ENCODE results near the gene ABLIM2. TPM values are rescaled to one million over a fixed set of nuclear protein-coding genes. Genes with fewer than 3 reads are reported as not detected.

Gene ABLIM2
- total RNA-seq, 2 donors from 2014 or later, result 2.6 to 7.3 TPM

DNA sequence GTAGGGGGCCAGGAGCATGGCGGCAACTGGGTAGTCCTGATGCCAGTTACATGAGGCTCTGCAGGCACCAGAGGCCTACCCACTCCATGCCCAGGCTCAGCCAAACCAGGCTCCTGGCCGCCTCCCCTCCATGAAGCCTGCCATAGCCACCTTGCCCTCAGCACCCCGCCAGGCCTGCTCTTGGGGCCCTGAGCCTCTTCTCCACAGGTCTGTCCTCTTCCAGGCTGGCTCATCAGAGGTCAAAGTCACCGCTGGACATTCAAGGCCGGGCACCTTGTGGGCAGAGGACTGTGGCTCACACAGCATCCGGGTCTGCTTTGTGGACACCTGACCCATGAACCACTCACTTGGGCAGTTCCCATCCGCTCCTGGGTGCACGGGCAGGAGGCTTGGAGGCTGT, 158.9 kb downstream of the ABLIM2 start:
- Histone ChIP-seq H3K9me3 (no peaks in the 10 kb centered on the region), H3K4me1 (replicated peaks) (no peaks in the 10 kb centered on the region), H3K27ac (no peak overlapping the region), H3K4me3 (no peak overlapping the region), H3K27me3 (replicated peaks; ENCODE audit: insufficient read depth) (no peaks in the 10 kb centered on the region), H3K36me3 (no peaks in the 10 kb centered on the region)
- TF ChIP-seq POLR2AphosphoS5 (IDR thresholded peaks at IDR 0.05), result no peak
- TF ChIP-seq POLR2A (IDR thresholded peaks at IDR 0.05), result no peak
- no peak for TF ChIP-seq CTCF (IDR thresholded peaks at IDR 0.05)
- WGBS, result 95% methylated on average over 8 of the region's 8 CpGs
- intact Hi-C loops (cut with DNase I), result no loop called here
- DNase-seq (ENCODE audit: low spot score), result no peak

DNA sequence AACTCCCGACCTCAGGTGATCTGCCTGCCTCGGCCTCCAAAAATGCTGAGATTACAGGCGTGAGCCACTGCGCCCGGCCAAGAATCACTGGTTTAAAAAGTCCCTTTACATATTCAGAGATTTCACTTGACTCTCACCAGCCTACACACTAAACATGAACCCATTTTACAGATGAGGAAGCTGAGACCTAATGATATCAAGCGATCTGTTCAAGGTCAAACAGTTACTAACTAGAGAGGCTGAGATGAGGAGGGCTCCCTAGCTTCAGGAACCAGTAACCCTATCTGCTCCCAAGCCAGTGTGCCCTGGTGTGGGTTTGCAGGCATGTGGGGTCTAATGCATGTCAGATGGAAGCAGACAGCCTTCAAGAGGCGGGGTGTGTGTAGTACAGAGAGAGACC, 159.3 kb downstream of the ABLIM2 start:
- intact Hi-C loops (cut with DNase I), result no loop called here
- no peak for TF ChIP-seq POLR2A (IDR thresholded peaks at IDR 0.05)
- TF ChIP-seq POLR2AphosphoS5 (IDR thresholded peaks at IDR 0.05), result no peak
- TF ChIP-seq CTCF (IDR thresholded peaks at IDR 0.05), result no peak

GRCh38 chr4:7998447-7998846, 160.2 kb downstream of the ABLIM2 start:
- 79% methylated on average over 8 of the region's 8 CpGs for WGBS

More for the DNA sequence above, 159.3 kb downstream of the ABLIM2 start:
- WGBS, result 100% methylated on average over 7 of the region's 7 CpGs
- Histone ChIP-seq H3K4me3 (no peak overlapping the region), H3K27ac (no peak overlapping the region), H3K9me3 (no peaks in the 10 kb centered on the region), H3K36me3 (no peaks in the 10 kb centered on the region), H3K27me3 (replicated peaks; ENCODE audit: insufficient read depth) (no peaks in the 10 kb centered on the region), H3K4me1 (replicated peaks) (no peaks in the 10 kb centered on the region)
- DNase-seq (ENCODE audit: low spot score), result no peak

GRCh38 chr4:7995866-7996265, 162.7 kb downstream of the ABLIM2 start:
- WGBS, result 86% methylated on average over 6 of the region's 6 CpGs
- intact Hi-C loops (cut with DNase I), result no loop called here
- H3K4me1 ChIP-seq (replicated peaks), result no peaks in the 10 kb centered on the region
- H3K9me3 ChIP-seq, result no peaks in the 10 kb centered on the region
- no peaks in the 10 kb centered on the region for H3K27me3 ChIP-seq (replicated peaks; ENCODE audit: insufficient read depth)
- no peaks in the 10 kb centered on the region for H3K36me3 ChIP-seq
- no peak overlapping the region for H3K4me3 ChIP-seq
- H3K27ac ChIP-seq, result no peak overlapping the region
- TF ChIP-seq CTCF (IDR thresholded peaks at IDR 0.05) (no peak), POLR2A (IDR thresholded peaks at IDR 0.05) (no peak), POLR2AphosphoS5 (IDR thresholded peaks at IDR 0.05) (no peak)
- no peak for DNase-seq (ENCODE audit: low spot score)

More at GRCh38 chr4:7998447-7998846, 160.2 kb downstream of the ABLIM2 start:
- Histone ChIP-seq H3K27me3 (replicated peaks; ENCODE audit: insufficient read depth) (no peaks in the 10 kb centered on the region), H3K36me3 (no peaks in the 10 kb centered on the region), H3K4me1 (replicated peaks) (no peaks in the 10 kb centered on the region), H3K4me3 (no peak overlapping the region), H3K9me3 (no peaks in the 10 kb centered on the region), H3K27ac (no peak overlapping the region)
- intact Hi-C loops (cut with DNase I), result no loop called here
- TF ChIP-seq CTCF (IDR thresholded peaks at IDR 0.05), result no peak
- TF ChIP-seq POLR2AphosphoS5 (IDR thresholded peaks at IDR 0.05), result no peak
- no peak for TF ChIP-seq POLR2A (IDR thresholded peaks at IDR 0.05)
- no peak for DNase-seq (ENCODE audit: low spot score)

GRCh38 chr4:7995135-7995534, 163.5 kb downstream of the ABLIM2 start:
- TF ChIP-seq POLR2A (IDR thresholded peaks at IDR 0.05), result no peak
- TF ChIP-seq POLR2AphosphoS5 (IDR thresholded peaks at IDR 0.05), result no peak
- TF ChIP-seq CTCF (IDR thresholded peaks at IDR 0.05), result no peak
- no peaks in the 10 kb centered on the region for H3K4me1 ChIP-seq (replicated peaks)
- H3K4me3 ChIP-seq, result no peak overlapping the region
- intact Hi-C loops (cut with DNase I), result no loop called here
- DNase-seq (ENCODE audit: low spot score), result no peak
- no peaks in the 10 kb centered on the region for H3K27me3 ChIP-seq (replicated peaks; ENCODE audit: insufficient read depth)
- H3K27ac ChIP-seq, result no peak overlapping the region
- H3K36me3 ChIP-seq, result no peaks in the 10 kb centered on the region
- H3K9me3 ChIP-seq, result no peaks in the 10 kb centered on the region
- 96% methylated on average over 6 of the region's 7 CpGs for WGBS
